RWPE2 (cell line): ENCODE measurements around the gene URM1.

Source experiments
- ATAC-seq: fragments of 200-7000 bp; cut with Tn5 transposase; 3 replicates; pipeline ENCODE4 v1.9.1; 2021; ENCODE audit warnings: low read depth
- DNase-seq: peaks from one replicate; pipeline ENCODE4 v3.0.0-alpha.2; 2020; ENCODE audit warnings: low spot score
- H3K27ac ChIP-seq: fragments of 450-650 bp; 2 replicates; pipeline ENCODE4 v1.5.1; 2017; ENCODE audit warnings: mild to moderate bottlenecking; ENCODE audit not compliant: poor library complexity, severe bottlenecking
- H3K27me3 ChIP-seq: fragments of 250-450 bp; sonication (Bioruptor Pico); 2 replicates; pipeline ENCODE4 v1.5.1; 2021; ENCODE audit warnings: mild to moderate bottlenecking, moderate library complexity; ENCODE audit not compliant: insufficient read depth, poor library complexity, severe bottlenecking
- H3K36me3 ChIP-seq: fragments of 250-450 bp; sonication (Bioruptor Pico); 2 replicates; pipeline ENCODE4 v1.5.1; 2020; ENCODE audit warnings: low read depth, mild to moderate bottlenecking, moderate library complexity
- H3K4me1 ChIP-seq: fragments of 250-450 bp; sonication (Bioruptor Pico); 2 replicates; pipeline ENCODE4 v1.5.1; 2021; ENCODE audit warnings: mild to moderate bottlenecking, moderate library complexity; ENCODE audit not compliant: insufficient read depth, poor library complexity, severe bottlenecking
- H3K4me3 ChIP-seq: fragments of 250-450 bp; sonication (Bioruptor Pico); 2 replicates; pipeline ENCODE4 v1.5.1; 2021; ENCODE audit warnings: mild to moderate bottlenecking, moderate library complexity; ENCODE audit not compliant: severe bottlenecking
- H3K9me3 ChIP-seq: fragments of 250-450 bp; sonication (Bioruptor Pico); 2 replicates; pipeline ENCODE4 v1.5.1; 2021; ENCODE audit warnings: mild to moderate bottlenecking, moderate library complexity; ENCODE audit not compliant: severe bottlenecking
- TF ChIP-seq, protein P1 (sequence below): fragments of 450-650 bp; IDR thresholded peaks from one replicate; pipeline ENCODE4 v1.5.1; 2017; ENCODE audit warnings: mild to moderate bottlenecking, moderate library complexity; ENCODE audit not compliant: poor library complexity, severe bottlenecking

Gene URM1

DNA sequence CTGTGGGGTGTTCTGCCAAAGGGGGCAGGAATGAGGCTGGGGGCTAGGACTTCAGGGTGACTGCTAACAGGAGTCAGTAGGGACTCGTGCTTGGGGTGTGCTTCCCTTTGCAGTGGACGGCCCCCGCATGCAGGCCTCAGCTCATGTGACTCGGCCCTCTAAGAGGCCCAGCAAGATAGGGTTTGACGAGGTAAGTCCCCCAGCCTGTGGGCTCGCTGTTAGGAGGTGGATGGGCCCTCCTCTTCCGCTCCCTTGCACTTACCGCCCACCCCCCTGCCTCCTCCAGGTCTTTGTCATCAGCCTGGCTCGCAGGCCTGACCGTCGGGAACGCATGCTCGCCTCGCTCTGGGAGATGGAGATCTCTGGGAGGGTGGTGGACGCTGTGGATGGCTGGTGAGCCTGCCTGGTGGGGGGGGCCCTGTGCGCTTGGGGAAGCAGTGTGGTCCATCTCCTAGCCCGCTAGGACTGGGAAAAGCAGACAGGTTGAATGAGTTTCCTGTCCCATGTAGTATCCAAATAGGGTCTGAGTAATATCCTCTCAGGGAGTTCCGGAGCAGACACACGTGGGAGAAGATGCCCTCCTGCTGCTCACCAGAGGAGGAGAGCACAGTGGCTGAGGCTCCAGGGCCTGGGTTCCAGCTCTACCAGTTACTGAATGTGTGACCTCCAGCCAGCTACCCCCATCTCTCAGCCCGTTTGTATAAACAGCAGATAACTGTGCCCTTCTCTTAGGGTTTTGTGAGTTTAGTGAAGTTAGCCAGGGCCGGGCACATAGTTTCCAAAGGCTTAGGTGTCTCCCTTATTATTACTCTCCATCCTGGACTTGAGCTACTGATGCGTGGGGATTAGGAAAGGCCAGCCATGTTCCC lies 57.7 kb downstream of the URM1 start:
- DNase-seq (no peak), ATAC-seq (peak; percentile 14; the same call in 1 of the 3 replicates)
- TF ChIP-seq, protein P1, sequence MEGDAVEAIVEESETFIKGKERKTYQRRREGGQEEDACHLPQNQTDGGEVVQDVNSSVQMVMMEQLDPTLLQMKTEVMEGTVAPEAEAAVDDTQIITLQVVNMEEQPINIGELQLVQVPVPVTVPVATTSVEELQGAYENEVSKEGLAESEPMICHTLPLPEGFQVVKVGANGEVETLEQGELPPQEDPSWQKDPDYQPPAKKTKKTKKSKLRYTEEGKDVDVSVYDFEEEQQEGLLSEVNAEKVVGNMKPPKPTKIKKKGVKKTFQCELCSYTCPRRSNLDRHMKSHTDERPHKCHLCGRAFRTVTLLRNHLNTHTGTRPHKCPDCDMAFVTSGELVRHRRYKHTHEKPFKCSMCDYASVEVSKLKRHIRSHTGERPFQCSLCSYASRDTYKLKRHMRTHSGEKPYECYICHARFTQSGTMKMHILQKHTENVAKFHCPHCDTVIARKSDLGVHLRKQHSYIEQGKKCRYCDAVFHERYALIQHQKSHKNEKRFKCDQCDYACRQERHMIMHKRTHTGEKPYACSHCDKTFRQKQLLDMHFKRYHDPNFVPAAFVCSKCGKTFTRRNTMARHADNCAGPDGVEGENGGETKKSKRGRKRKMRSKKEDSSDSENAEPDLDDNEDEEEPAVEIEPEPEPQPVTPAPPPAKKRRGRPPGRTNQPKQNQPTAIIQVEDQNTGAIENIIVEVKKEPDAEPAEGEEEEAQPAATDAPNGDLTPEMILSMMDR = no peak
- Histone ChIP-seq H3K4me3 (no peak overlapping the region), H3K27me3 (no peaks in the 10 kb centered on the region), H3K27ac (no peak overlapping the region), H3K4me1 (no peaks in the 10 kb centered on the region), H3K9me3 (no peaks in the 10 kb centered on the region), H3K36me3 (no peaks in the 10 kb centered on the region)

DNA sequence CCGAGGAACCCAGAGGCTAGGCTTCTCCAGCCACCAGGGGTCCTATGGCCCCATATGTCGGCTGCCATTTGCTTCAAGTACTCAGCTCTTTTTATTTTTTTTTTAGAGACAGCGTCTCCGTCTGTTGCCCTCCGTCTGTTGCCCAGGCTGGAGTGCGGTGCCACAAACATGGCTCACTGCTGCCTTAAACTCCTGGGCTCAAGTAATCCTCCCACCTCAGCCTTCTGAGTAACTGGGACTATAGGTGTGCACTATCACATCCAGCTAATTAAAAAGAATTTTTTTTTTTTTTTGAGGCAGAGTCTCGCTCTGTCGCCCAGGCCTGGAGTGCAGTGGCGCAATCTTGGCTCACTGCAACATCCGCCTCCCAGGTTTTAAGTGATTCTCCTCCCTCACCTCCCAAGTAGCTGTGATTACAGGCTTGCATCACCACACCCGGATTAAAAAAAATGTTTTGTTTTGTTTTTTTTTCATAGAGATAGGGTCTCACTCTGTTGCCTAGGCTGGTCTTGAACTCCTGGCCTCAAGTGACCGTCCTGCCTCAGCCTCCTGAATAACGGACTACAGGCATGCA lies 58.4 kb downstream of the URM1 start:
- Histone ChIP-seq H3K9me3 (no peaks in the 10 kb centered on the region), H3K36me3 (no peaks in the 10 kb centered on the region), H3K27ac (no peak overlapping the region), H3K27me3 (no peaks in the 10 kb centered on the region), H3K4me1 (no peaks in the 10 kb centered on the region), H3K4me3 (no peak overlapping the region)
- TF ChIP-seq, protein P1 = no peak
- ATAC-seq (no peak), DNase-seq (no peak)

GRCh38 chr9:128431207-128431606 lies 60.0 kb downstream of the URM1 start:
- H3K36me3 ChIP-seq = no peaks in the 10 kb centered on the region
- ATAC-seq = no peak
- H3K27me3 ChIP-seq = no peaks in the 10 kb centered on the region
- no peak overlapping the region for H3K27ac ChIP-seq
- H3K4me1 ChIP-seq = no peaks in the 10 kb centered on the region
- DNase-seq = no peak
- TF ChIP-seq, protein P1 = no peak
- H3K4me3 ChIP-seq = no peak overlapping the region
- H3K9me3 ChIP-seq = no peaks in the 10 kb centered on the region

GRCh38 chr9:128434340-128434739 lies 63.2 kb downstream of the URM1 start:
- Histone ChIP-seq H3K36me3 (no peaks in the 10 kb centered on the region), H3K27me3 (no peaks in the 10 kb centered on the region), H3K9me3 (no peaks in the 10 kb centered on the region), H3K27ac (no peak overlapping the region), H3K4me3 (no peak overlapping the region), H3K4me1 (no peaks in the 10 kb centered on the region)
- DNase-seq (no peak), ATAC-seq (no peak)
- TF ChIP-seq, protein P1 = no peak

DNA sequence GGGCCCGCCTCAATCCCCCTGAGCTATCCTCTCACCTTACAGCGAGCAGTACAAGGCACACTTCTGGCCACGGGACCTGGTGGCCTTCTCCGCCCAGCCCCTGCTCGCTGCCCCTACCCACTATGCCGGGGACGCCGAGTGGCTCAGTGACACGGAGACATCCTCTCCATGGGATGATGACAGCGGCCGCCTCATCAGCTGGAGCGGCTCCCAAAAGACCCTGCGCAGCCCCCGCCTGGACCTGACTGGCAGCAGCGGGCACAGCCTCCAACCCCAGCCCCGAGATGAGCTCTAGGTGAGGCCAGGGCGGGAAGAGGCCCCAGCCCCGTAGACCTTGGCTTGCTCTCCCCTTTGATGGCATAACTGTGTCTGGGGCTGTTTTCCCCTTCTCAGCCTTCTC lies 64.4 kb downstream of the URM1 start:
- TF ChIP-seq, protein P1 = no peak
- no peaks in the 10 kb centered on the region for H3K9me3 ChIP-seq
- no peak overlapping the region for H3K4me3 ChIP-seq
- DNase-seq (no peak), ATAC-seq (no peak)
- H3K27me3 ChIP-seq = no peaks in the 10 kb centered on the region
- H3K36me3 ChIP-seq = no peaks in the 10 kb centered on the region
- no peak overlapping the region for H3K27ac ChIP-seq
- H3K4me1 ChIP-seq = no peaks in the 10 kb centered on the region
